HG02884 (cell line): Measurements from ENCODE around the gene NMUR1.

Source experiments
- ATAC-seq: cut with Tn5 transposase; IDR thresholded peaks from one replicate; pipeline ENCODE4 v1.9.1; 2021; ENCODE audit warnings: mild to moderate bottlenecking, moderate library complexity; ENCODE audit not compliant: unreplicated experiment

NMUR1 gene

DNA sequence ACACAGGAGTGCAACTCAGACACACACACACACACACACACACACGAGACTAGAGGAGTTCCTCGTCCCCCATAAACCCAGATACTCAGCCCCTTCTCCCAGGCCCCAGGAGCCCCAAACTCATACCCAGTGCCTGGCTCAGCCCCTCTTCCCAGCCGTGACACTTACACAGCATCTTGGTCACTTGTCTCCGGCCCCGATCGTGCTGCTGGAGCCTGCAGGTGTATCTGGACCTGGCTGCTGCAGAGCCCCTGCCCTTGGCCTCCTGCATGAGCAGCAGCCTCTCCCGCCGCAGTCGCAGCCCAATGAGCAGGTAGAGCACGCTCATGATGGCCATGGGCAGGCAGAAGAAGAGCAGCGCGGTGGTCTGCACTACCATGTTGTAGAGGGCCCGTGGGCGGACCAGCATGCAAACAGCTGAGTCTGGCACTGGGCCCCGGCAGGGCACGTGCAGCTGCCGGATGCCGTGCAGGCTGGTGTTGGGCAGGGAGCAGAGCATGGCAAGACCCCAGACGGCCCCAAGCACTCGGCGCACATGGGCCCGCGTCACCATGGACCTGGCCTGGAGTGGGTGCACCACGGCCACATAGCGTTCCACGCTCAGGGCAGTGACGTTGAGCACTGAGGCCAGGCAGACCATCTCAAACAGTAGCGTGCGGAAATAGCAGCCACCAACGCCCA lies 2.1 kb downstream of the NMUR1 start:
- ATAC-seq = no peak

DNA sequence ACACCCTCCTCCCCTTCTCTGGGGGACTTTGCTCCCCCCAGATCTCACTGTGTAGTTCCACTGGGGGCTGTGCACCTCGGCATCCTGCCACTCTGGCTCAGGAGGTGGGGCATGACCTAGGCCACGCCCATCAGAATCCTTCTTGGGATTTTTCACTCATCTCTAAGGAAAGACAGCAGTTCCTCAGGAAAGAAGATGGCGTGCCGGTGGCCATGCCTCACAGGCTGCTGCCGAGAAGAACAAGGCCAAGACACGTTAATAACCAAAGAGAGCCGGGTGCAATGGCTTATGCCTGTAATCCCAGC lies 3.2 kb downstream of the NMUR1 start:
- no peak for ATAC-seq

DNA sequence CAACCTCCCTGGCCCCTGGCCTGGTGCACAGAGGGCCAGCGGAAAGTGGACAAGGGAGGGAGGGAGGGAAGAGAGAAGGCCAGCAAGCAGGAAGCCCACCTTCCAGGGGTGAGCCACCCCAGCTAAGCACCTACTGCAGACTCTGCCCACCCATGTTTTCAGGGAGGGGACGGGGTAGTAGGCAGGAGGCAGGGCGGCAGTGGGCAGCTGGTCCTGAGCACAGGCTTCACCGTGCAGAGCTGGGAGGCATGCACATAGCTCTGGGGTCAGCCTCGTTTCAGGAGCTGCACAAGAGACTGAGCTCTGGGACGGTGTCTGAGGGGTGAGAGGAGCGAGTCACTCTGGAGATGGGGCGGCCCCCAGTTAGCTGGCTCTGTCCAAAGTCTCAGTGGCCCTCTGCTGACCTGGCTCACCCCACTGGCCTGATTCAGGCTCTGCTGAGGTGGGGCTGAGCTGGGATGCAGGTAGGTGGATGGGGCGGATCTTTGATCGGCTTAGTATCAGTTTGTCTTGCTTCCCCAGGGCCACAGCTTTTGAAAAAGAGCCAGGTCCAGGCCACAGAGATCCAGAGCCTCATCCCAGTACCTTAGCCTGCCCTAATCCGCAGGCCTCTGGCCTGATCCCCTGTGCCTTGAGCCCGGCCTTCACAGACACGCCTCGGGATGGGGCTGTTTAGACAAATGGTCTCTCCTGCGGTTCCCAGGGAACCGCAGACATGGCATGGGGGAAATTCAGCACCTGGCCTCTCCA lies 3.7 kb downstream of the NMUR1 start:
- ATAC-seq = no peak

DNA sequence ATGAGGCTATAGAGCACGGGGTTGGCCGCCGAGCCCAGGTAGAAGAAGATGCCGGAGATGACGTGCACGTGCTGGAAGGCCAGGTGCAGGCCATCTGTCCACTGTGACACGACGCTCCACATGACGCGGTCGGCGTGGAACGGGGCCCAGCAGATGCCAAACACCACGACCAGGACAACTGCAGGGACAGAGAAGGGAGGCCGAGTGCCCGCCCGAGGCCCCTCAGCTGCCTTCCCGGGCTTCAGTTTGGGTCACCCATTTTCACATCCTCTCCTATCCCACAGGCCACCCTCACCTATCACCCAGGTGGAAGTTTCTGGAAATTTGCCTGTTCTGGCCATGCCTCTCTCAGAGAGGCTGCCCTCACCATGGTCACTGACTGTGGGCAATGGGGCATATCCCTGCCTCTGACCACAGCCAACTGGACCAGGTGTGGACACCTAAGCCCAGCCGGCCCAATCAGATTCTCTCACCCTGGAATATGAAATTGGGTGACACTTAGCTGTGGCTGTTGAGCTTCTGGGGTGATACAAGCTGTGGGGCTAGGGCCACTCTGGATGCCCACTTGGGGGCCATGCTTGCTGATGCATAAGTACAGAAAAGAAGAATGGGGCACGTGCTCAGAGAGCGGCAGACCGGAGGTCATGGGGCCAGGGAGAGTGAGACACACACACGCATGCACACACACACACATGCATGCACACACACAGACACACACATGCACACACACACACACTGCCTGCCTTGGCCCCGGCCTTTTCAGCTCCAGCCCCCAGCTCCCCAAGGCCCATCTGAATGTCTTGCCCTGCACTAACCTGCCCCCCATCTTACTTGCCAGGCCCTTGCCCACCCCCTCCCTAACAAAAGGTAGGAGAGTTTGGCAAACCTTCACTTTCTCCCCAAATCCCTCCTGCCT lies 4.7 kb downstream of the NMUR1 start:
- ATAC-seq = no peak

DNA sequence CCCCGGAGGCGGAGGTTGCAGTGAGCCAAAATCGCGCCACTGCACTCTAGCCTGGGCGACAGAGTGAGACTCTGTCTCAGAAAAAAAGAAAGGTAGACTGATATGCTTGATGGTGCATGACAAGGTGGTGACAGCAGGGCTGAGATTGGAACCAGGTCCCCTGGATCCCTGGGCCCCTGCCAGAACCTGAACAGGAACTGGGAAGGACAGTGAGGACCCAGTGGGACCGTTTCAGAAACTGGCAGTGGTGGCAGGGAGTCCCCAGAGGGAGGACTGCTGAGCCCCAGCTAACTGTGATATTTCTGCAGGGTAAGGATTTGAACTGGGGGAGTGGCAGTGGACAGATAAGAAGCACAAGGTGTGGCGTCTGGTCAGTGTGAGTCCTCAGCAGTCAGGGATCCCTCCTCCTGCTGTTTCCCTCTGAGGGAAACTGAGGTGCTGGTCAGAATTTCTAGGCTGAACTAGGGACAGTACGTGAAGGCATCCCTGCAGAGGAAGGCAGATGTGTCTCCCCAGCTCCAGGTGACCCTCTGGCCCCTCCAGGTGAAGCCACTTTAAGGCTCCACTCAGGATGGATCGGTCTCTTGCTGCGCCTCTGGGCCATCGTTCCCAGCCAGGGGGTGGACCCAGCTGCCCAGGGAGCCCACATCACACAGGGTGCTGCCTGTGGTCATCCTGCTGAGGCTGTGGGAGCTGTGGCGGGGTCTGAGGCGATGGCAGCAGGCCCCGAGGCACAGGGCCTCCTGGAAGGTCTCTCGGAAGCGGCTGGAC lies 5.6 kb downstream of the NMUR1 start:
- no peak for ATAC-seq

DNA sequence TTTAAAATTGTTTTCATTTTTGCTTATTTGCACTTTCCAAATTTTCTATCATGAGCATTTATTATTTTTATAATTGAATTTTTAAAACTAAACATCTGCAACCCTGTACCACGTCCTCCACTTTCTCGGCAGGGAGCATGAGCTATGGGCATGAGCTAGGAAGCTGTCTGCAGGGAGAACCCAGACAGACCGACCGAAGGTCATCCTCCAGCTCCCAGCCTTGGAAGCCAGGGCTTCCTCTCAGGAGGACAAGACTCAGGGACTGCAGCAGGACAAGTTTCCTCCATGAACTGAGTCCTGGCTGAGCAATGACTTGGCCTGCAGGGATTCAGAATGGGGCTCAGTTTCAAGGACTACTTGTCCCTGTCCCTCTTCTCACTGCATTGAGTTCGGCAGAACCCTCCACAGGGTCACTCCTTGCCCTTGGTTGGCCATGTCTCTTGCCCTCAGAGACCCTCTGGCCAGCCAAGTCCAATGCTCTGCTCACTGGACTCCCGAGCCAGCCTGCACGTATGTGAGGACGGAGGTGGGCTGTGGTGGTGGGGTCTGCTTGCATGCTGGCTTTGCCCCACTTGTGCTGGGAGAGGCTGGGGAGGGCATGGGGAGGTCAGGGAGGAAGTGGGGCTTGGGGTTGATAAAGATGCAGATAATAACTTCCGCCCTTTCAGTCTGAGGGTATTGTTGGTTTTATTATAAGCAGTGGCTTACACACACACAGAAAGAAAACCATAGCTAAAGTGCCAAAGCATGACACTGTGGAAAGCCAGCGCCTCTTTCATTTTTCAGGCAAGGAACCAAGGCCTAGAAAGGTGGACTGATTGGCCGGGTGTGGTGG lies 6.6 kb downstream of the NMUR1 start:
- ATAC-seq = no peak

DNA sequence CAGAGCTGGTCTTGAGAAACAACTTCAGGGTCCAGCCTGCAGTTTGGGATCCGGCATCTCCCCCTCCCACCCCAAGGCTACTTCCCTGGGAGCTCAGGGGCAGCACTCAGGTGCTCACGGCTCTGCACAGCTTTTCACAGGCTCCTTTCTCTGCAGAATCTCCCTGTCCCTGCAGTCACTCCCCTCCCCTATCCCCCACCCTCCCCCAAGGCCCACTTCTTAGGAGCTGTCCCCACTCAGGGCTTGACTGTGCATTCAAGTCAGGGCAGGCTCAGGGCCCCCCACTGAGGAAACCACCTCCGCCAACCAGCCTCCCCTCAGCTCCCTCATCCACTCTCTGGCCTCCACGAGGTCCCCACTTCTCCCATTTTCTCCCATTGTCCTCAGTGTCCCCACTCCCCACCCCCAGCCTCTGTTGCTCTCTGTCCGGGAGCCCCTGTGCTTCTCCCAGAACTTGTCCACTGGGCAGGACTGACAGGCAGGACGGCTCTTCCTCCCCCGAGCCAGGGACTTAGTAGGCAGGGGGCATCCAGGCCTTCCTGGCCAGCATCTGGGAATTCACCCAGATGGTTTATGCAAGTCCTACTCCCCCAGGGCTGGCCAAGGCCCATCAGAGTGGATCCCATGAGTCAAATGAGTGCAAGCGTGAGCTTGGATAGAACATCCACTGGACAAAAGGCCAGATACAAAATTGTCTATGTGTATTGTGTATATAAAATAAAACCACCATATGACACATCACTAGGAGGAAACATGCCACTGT lies 7.6 kb downstream of the NMUR1 start:
- no peak for ATAC-seq

DNA sequence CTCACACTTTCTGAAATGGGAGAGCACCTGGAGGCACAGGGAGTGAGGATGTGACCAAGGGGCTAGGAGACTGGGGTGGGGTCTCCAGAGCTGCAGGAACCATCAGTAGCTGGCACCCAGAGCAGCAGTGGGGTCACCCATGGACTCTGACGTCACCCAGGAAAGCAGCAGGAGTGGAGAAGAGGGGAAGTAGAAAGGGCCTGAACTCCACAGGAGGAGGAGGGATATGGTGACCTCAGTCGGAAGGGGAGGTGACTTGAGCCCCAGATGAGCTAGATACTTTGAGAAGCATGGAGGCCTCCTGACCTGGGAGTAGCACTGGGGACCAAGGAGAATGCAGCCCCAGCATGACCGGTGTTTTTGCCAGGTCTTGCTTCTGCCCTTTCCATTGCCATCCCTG lies 8.8 kb downstream of the NMUR1 start:
- no peak for ATAC-seq

DNA sequence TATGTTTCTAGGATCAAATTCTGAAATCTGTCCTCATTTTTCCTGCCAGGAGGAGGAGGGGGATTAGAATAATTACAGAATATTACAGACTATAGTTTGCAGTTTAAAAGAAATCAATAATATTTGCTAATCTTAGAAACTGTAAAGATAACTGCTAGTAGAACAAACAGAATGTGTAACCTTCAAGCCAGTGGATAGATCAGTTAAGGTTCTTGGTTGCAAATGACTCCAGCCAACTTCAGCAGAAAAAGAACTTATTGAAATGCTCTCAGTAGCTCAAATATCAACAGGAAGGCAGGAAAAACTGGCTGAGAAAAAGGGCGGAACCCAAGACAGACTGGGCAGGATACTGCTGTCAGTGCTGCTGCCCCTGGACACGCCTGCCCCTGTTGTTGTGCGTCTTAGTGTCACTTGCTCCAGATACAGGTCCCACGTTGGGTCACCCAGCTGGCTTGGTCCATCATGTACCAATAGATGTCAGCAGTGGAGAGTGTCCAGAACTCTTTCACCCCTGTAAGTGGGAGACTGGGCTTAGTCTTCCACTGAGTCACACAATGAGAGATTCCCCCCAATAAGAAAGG lies 10.2 kb downstream of the NMUR1 start:
- ATAC-seq = no peak

DNA sequence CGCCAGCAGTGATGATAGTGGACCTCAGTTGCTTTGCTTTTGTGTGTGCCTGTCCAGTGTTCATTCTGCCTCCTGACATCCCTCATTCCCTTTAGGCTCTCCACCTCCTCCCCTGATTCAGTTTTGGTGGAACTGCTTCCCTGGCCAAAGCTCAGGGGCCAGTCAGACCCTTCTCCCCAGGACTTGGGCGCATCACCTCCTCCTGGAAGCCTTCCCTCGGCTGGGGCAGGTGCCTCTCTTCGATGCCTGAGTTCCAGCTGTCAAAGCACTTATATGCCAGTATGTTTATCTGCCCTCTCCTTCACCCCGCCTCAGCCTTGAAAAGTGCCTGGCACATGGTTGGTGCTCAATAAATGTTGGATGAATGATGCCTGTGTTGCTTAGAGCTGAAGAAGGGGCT lies 11.5 kb downstream of the NMUR1 start:
- no peak for ATAC-seq

DNA sequence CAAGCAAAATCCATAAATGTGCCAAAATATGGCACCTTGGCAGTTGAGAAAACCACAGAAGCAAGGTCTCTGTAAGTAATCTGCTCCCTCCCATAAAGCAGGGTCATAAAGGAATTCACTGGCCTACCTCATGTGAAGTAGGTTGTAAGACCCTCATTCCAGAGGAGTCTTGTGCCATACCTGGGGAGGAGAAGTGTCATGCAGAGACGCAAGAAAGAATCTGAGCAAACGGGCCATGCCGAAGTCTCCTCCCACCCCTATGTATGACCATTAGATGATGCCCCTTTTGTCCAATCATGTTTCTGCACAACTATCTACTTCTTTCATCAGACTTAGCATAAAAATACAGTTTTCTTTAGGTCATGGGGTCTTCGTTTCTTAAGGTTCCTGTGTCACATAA lies 14.6 kb downstream of the NMUR1 start:
- ATAC-seq = no peak

DNA sequence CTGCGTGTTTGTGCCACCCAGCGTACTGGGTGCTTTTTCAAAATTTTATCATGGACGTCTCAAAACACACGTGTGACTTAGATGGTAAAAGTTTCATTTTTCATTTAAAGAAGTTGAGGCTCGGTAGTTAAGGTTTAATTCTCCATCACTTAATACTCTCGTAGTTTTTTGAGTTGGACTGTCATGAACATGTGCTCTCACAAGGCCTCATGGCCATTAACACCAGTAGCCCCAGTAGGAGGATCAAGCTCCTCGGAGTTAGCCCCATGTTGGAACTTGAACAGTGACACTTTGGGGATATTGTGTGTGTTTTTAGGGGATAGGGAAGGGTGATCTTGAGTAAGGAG lies 15.3 kb downstream of the NMUR1 start:
- no peak for ATAC-seq

DNA sequence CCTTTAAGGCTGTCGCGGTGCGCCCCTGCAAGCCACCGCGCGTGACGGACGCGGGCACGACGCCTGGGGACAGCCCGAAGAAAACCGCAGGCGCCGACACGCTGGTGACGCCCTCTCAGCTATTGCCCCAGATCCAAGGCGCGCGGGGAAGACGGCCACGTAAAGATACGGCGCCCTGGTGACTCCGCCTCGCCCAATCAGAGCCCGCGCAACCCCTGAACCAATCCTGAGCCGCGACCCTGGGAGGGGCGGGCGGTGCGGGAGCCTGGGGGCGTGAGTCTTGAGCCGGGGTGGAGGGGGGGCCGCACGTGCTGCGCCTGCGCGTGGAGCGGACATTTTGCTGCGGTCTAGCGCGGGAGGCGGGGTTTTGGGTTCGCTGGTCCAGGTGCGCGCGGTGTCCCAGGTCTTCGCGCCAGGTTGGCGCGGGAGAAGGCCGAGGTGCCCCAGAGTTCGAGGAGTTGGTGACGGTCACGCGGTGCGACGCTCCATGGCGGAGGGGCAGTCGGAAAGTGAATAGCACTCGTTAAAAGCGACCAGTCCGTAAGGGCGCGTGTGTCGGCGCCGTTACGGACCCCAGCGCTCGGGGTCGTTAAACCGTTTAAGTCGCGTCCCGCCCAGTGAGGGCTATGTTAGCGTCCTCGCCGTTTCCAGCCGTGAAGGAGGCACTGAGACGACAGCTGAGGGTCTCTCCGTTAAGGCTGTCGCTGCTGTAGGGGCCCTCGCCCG lies 15.9 kb downstream of the NMUR1 start:
- peak; percentile 99 for ATAC-seq

DNA sequence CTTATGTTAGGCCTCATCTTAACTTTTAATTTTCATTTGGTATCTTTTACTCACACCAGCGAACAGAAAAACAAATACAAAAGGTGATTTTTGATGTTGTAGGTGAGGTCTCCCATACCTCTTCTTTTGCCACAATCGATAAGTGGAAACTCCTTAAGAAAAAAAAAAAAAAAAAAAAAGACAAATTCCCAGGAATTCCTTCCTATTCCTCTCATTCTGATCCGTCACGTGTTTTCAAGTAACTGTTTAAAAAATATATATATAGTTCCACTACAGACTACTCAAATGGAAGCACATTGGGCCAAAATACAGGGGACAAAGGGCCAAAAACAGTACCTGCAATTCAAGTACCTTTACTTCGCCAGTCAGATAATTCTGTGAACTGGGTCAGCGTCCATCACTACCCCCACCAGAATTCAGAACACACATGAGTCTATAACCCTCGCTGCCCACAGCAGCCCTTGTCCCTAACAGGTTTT lies 16.5 kb downstream of the NMUR1 start:
- no peak for ATAC-seq

DNA sequence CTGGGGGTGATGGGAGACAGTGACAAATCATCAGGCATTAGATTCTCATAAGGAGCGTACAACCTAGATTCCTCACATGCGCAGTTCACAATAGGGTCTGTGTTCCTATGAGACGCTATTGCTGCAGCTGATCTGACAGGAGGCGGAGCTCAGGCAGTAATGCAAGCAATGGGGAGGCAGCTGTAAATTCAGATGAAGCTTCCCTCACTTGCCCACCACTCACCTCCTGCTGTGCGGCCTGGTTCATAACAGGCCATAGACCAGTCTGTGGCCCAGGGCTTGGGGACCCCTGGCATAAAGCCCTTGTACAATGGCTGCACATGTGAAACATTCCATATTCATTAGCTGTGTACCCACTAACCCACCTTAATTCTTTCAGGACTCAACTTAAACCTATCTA lies 18.0 kb downstream of the NMUR1 start:
- ATAC-seq = no peak

DNA sequence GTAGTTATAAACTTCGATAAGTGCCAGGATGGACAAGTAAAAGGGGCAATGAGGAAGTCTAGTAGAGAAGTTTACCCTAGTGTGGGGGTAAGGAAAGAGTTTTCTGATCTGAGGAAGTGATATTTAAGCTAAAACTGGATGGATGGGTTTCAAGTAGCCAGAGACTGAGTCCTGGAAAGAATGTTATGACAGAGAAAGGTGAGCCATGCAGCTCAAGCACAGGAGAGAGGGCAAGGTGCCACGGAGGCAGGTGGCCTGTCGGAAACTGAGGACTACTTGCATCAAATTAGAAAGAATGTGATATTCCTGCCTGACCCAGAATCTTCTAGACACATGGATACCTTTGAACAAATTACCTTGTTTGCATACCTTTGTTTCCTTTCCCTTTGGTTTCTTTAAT lies 26.5 kb downstream of the NMUR1 start:
- no peak for ATAC-seq

DNA sequence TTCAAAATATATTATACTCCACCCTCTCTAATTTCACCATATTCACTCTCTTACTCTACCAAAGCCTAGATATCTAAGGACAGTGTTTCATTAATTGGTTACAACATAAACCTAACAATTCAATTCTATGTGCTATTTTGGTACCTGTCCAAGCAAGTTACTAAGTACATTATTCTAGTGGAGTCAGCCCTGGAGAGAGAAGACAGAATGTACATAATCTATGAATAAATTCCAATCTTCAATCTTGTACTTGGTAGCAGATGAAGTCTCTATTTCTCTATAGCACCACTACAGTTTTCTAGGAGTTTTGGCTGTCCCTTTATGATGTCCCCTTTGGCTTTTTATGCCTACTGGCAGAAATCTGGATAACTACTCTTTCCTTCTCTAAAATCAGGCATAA lies 27.6 kb downstream of the NMUR1 start:
- no peak for ATAC-seq

DNA sequence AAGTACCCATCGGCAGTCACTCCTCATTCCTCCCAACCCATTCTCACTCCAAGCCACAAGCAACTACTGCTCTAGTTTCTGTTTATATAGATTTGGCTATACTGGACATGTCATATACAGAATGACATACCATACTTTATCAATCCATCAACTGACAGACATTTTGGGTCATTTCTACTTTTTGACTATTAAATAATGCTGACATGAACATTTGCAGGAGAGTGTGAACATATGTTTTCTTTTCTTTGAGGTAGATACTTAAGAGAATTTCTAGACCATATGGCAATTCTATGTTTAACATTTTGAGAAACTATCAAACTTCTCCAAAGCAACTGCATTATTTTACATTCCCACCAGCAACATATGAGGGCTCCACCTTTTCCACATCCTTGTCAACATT lies 32.6 kb downstream of the NMUR1 start:
- ATAC-seq = no peak
